ENCODE results near the gene BLACAT1.

- no peak for TF ChIP-seq POLR2A (IDR thresholded peaks at IDR 0.05; ENCODE audit: low read depth, low read length)
- TF ChIP-seq POLR2AphosphoS5 (IDR thresholded peaks at IDR 0.05; ENCODE audit: low read depth, low read length) = no peak
- no peak for TF ChIP-seq TAF1 (IDR thresholded peaks at IDR 0.05; ENCODE audit: low read depth, low read length)
- no peak for TF ChIP-seq POU2F2 (IDR thresholded peaks at IDR 0.05; ENCODE audit: low read depth, low read length)
Measured at GRCh38 chr1:205444931-205445645, 10.8 kb downstream of the BLACAT1 start.

All from GM12891 (cell line).